HCT116 (cell line): ENCODE measurements around the gene KIR2DL1. TPM values are rescaled to one million over a fixed set of nuclear protein-coding genes. Genes with fewer than 3 reads are reported as not detected.
"Not testable (repeated sequence)": the region's sequence is repeated elsewhere in the genome, so short reads cannot be mapped to it uniquely, and the experiment has no call there.

Experiments used
- ATAC-seq: fragments of 200-7000 bp; cut with Tn5 transposase; 2 replicates; pipeline ENCODE4 v1.9.1; 2020; ENCODE audit warnings: mild to moderate bottlenecking, moderate library complexity
- BruUV-seq: library from RNA; stranded (reverse); fragments of 400-500 nt; replicated peaks from 2 replicates; lab custom pipeline; 2021; lab: Mats Ljungman, UMichigan
- CTCF ChIA-PET: fragments of 300-600 bp; sonication (Branson Sonifier 250); formaldehyde crosslinking; loops from one replicate; lab custom pipeline; 2021; ENCODE audit warnings: antibody characterized with exemption; lab: Charles Lee
- POLR2A ChIA-PET: fragments of 300-600, 350-600 bp; sonication (Branson Sonifier 250); formaldehyde crosslinking; loops from one replicate; lab custom pipeline; 2021; ENCODE audit warnings: antibody characterized with exemption; lab: Charles Lee
- RAD21 ChIA-PET, 2 experiments: fragments of 300-600 bp; sonication (Branson Sonifier 250); formaldehyde crosslinking; loops; one replicate each; lab custom pipeline; 2023; ENCODE audit warnings: low total read pairs in 2 of 2; ENCODE audit not compliant: uncharacterized antibody in 2 of 2, unreplicated experiment in 2 of 2, low non-redundant PET in 1 of 2; lab: Charles Lee
- DNase-seq: peaks from one replicate; pipeline ENCODE4 v3.0.0-alpha.2; 2010; ENCODE audit warnings: low read depth, low spot score
- H2AFZ ChIP-seq: fragments of 200-600 bp; shearing (Covaris generic), sonication (generic); 2 replicates; pipeline ENCODE4 v1.6.1; 2017; ENCODE audit warnings: low read depth, mixed run types, mixed read lengths, antibody characterized with exemption, low read length; ENCODE audit not compliant: poor library complexity, severe bottlenecking
- H3K27ac ChIP-seq: 2 replicates; pipeline ENCODE4 v1.5.1; 2012; ENCODE audit warnings: low read depth, low read length
- H3K27me3 ChIP-seq: fragments of 200-600 bp; sonication (generic); 2 replicates; pipeline ENCODE4 v1.6.1; 2016; ENCODE audit warnings: mixed run types, low read length, mixed read lengths; ENCODE audit not compliant: insufficient read depth
- H3K36me3 ChIP-seq, 2 experiments: fragments of 200-500 bp in 1 of 2; fragments of 200-600 bp in 1 of 2; sonication (Bioruptor generic) in 1 of 2; sonication (generic) in 1 of 2; 2 replicates each; pipeline versions ENCODE4 v1.5.1 to v1.6.1; 2014 to 2016; ENCODE audit warnings: low read length in 2 of 2, inconsistent platforms in 1 of 2, mixed read lengths in 1 of 2, mixed run types in 1 of 2; ENCODE audit not compliant: insufficient read depth in 2 of 2, control insufficient read depth in 1 of 2
- H3K4me1 ChIP-seq, 2 experiments: fragments of 200-600 bp in 1 of 2; sonication (generic) in 1 of 2; 2 replicates each; pipeline versions ENCODE4 v1.5.1 to v1.6.1; 2012 to 2017; ENCODE audit warnings: low read length in 2 of 2, inconsistent platforms in 1 of 2, mild to moderate bottlenecking in 1 of 2, mixed read lengths in 1 of 2, mixed run types in 1 of 2, moderate library complexity in 1 of 2; ENCODE audit not compliant: insufficient read depth in 2 of 2, control insufficient read depth in 1 of 2
- H3K4me2 ChIP-seq: fragments of 200-600 bp; sonication (generic); 2 replicates; pipeline ENCODE4 v1.6.1; 2017; ENCODE audit warnings: mixed run types, low read length, mixed read lengths
- H3K4me3 ChIP-seq, 2 experiments: fragments of 200-600 bp in 1 of 2; sonication (generic) in 1 of 2; replicated peaks in 1 of 2; 2 replicates each; pipeline ENCODE4 v1.5.1; 2011 to 2016; ENCODE audit warnings: low read length in 2 of 2, control low read depth in 1 of 2, low read depth in 1 of 2, mild to moderate bottlenecking in 1 of 2, mixed read lengths in 1 of 2, mixed run types in 1 of 2
- H3K79me2 ChIP-seq: fragments of 200-600 bp; sonication (generic); 2 replicates; pipeline ENCODE4 v1.6.1; 2017; ENCODE audit warnings: mild to moderate bottlenecking, mixed run types, low read length, moderate library complexity, mixed read lengths; ENCODE audit not compliant: insufficient read depth
- H3K9ac ChIP-seq: fragments of 200-600 bp; sonication (generic); 2 replicates; pipeline ENCODE4 v1.6.1; 2016; ENCODE audit warnings: low read length, mixed read lengths
- H3K9me2 ChIP-seq: fragments of 200-600 bp; sonication (generic), shearing (Covaris generic); 2 replicates; pipeline ENCODE4 v1.6.1; 2017; ENCODE audit warnings: mixed run types, mild to moderate bottlenecking, moderate library complexity; ENCODE audit not compliant: insufficient read depth
- H3K9me3 ChIP-seq, 2 experiments: fragments of 200-500 bp in 1 of 2; fragments of 200-600 bp in 1 of 2; sonication (Bioruptor generic) in 1 of 2; sonication (generic) in 1 of 2; 2 replicates each; pipeline ENCODE4 v1.6.1; 2014 to 2017; ENCODE audit warnings: low read length in 2 of 2, mixed read lengths in 2 of 2, inconsistent platforms in 1 of 2, low read depth in 1 of 2, mild to moderate bottlenecking in 1 of 2, mixed run types in 1 of 2, moderate library complexity in 1 of 2; ENCODE audit not compliant: control insufficient read depth in 1 of 2, insufficient read depth in 1 of 2
- H4K20me1 ChIP-seq: fragments of 200-600 bp; sonication (generic), shearing (Covaris generic); 2 replicates; pipeline ENCODE4 v1.6.1; 2017; ENCODE audit warnings: mixed run types, mild to moderate bottlenecking, moderate library complexity; ENCODE audit not compliant: insufficient read depth
- intact Hi-C: fragments of 100-400 bp; cut with micrococcal nuclease; formaldehyde crosslinking; loops from 2 replicates; pipeline ENCODE4 v1.10.0; 2022
- total RNA-seq: library from RNA; stranded (reverse); gene quantifications from one replicate; pipeline ENCODE4 v1.2.1, GENCODE V29; 2021; ENCODE audit not compliant: unreplicated experiment

Gene KIR2DL1
- total RNA-seq, 1 experiment from 2014 or later = not detected

DNA sequence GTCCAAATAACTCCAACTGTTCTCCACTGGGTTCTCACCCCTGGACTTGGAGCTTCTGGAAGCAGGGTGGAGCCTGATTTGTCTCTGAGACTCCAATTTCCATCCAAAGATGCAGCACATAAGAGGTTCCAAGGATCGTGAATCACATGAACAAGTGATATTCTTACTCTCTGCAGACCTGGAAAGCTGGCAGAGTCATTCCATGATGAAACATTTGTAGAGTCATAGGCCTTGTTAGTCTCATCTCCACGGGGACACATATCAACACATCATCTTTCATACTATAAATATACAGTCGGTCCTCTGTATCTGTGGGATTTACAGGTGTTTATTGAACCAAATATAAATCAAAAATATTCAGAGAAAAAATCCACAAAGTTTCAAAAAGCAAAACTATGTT is 45.0 kb downstream of the KIR2DL1 start:
- DNase-seq, H3K4me1 ChIP-seq, H3K9me2 ChIP-seq, H3K4me3 ChIP-seq, H3K9ac ChIP-seq, H4K20me1 ChIP-seq, POLR2A ChIA-PET, BruUV-seq, H2AFZ ChIP-seq, H3K79me2 ChIP-seq, H3K36me3 ChIP-seq, H3K4me2 ChIP-seq, CTCF ChIA-PET, intact Hi-C loops, H3K27ac ChIP-seq, RAD21 ChIA-PET, ATAC-seq, H3K27me3 ChIP-seq, H3K9me3 ChIP-seq: not testable (repeated sequence)

- DNase-seq, H3K79me2 ChIP-seq, H3K9me3 ChIP-seq, H3K9ac ChIP-seq, H2AFZ ChIP-seq, H3K4me1 ChIP-seq, H3K4me2 ChIP-seq, H4K20me1 ChIP-seq, H3K27me3 ChIP-seq, BruUV-seq, intact Hi-C loops, H3K9me2 ChIP-seq, H3K4me3 ChIP-seq, POLR2A ChIA-PET, ATAC-seq, H3K27ac ChIP-seq, RAD21 ChIA-PET, CTCF ChIA-PET, H3K36me3 ChIP-seq: not testable (repeated sequence)
These were observed 46.7 kb downstream of the KIR2DL1 start, which contains the start of gene KIR3DL1 for GRCh38 chr19:54816251-54816650. Gene KIR3DL1, plus strand, starts transcription at chr19:54816468.
